Esophagus muscularis mucosa (tissue), 3 donors: ENCODE measurements around the gene DPH7.
"Not testable (repeated sequence)": the region's sequence is repeated elsewhere in the genome, so short reads cannot be mapped to it uniquely, and the experiment has no call there.

ENCODE experiments used
- CTCF ChIP-seq, 3 experiments: fragments of 200-600 bp in 2 of 3; fragments of 450-650 bp in 1 of 3; sonication (generic) in 2 of 3; IDR thresholded peaks; one replicate each; pipeline ENCODE4 v1.5.1; 2017 to 2019; ENCODE audit warnings: antibody characterized with exemption in 3 of 3, mild to moderate bottlenecking in 2 of 3, moderate library complexity in 1 of 3
- POLR2A ChIP-seq: fragments of 450-650 bp; IDR thresholded peaks from one replicate; pipeline ENCODE4 v1.6.1; 2017; ENCODE audit warnings: antibody characterized with exemption, moderate library complexity, mild to moderate bottlenecking, low read depth
- POLR2AphosphoS5 ChIP-seq, 2 donors: sonication (generic); formaldehyde crosslinking; IDR thresholded peaks; one replicate each; pipeline ENCODE4 v1.6.1; 2017; ENCODE audit warnings: antibody characterized with exemption in 2 of 2

- not testable (repeated sequence) for TF ChIP-seq CTCF (IDR thresholded peaks at IDR 0.05); POLR2AphosphoS5 (IDR thresholded peaks at IDR 0.05); POLR2A
Observed at GRCh38 chr9:137518661-137519459, 59.9 kb downstream of the DPH7 start.
